ENCODE results near the gene CKS1B. TPM values are rescaled to one million over a fixed set of nuclear protein-coding genes. Genes with fewer than 3 reads are reported as not detected.

Gene CKS1B
- total and polyA plus RNA-seq, 4 donors = 25.9 to 64.8 (median 39.3) TPM

DNA sequence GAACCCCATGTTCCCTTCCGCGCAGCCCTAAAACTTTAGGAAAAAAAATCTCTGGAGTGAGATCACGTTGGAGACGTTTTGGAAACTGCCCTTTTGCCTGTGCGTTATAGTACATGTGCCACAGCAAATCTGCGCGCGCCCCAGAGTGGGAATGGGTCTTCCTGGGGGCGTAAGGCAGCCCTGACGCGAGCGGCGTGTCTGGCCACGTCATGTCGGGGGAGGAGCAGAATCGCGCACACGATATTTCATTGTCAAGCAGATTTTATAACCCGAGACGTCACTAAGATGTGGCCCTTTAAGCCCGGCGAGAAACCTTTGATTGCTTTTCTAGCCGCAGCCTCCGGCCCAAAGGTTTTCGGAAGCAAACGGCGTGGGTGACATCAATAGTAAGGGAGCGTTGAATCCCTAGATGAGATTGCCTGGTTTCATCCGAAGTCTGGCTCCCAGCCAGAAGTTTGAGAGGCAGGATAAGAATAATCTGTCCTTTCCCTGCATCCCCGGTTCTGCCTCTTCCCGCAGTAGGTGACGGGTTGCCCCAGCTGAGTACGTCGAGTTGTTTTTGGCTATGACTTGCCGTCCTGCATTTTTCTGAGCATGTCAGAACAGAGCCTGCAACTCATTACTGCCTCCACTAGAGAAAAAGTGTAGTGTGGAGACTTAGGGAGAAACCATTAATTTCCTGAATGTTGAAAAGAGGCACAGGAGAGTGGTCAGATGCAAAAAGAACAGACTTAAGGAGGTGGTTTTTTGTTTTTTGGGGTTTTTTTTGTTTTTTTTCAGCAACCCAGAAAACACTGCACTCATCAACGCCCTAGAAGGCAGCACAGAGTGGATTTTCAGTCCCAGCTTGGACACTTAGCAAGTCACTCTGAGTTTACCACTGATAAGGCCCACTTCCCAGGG lies 37.1 kb upstream of the CKS1B start:
- Histone ChIP-seq H3K36me3 (ENCODE audit: control insufficient read depth, insufficient read depth, low read length) (no peaks in the 10 kb centered on the region), H3K9me3 (ENCODE audit: control insufficient read depth, insufficient read depth, low read length) (no peaks in the 10 kb centered on the region), H3K4me3 (ENCODE audit: low read depth, low read length) (peak overlapping the region; percentile 99), H3K4me1 (ENCODE audit: control insufficient read depth, insufficient read depth, low read length) (peaks cover 43% of the 10 kb centered on the region), H3K27ac (ENCODE audit: low read depth, low read length) (peak overlapping the region; percentile 99), H3K27me3 (ENCODE audit: control insufficient read depth, insufficient read depth, low read length) (no peaks in the 10 kb centered on the region)
- WGBS (ENCODE audit: insufficient coverage) = 0% methylated on average over 34 of the region's 36 CpGs
- DNase-seq (ENCODE audit: low read depth in 4 of 6, low spot score in 6 of 6) = peak; percentile 91 to 99 (median 95)

DNA sequence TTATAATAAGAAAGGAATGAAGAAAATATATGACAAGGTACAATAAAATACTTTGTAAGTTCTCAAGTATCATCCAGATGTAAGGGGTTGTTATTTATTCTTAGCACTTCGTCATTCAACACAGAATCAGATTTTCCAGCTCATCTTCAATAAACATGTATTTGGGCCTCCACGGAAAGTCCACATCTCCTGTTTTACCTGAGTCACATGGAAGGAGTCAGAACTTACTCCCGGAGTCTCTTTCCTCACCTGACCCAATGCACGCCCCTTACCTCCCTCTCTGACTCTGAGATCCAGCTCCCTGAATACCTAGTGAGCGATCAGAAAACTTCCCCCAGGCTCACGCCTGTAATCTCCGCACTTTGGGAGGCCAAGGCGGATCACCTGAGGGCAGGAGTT lies 36.5 kb upstream of the CKS1B start:
- H3K4me1 ChIP-seq (ENCODE audit: control insufficient read depth, insufficient read depth, low read length) = peaks cover 47% of the 10 kb centered on the region
- no peak for DNase-seq (ENCODE audit: low read depth in 4 of 6, low spot score in 6 of 6)
- no peaks in the 10 kb centered on the region for H3K9me3 ChIP-seq (ENCODE audit: control insufficient read depth, insufficient read depth, low read length)
- H3K27ac ChIP-seq (ENCODE audit: low read depth, low read length) = peak overlapping the region; percentile 99
- no peaks in the 10 kb centered on the region for H3K27me3 ChIP-seq (ENCODE audit: control insufficient read depth, insufficient read depth, low read length)
- 94% methylated on average over 7 of the region's 8 CpGs for WGBS (ENCODE audit: insufficient coverage)
- peak overlapping the region; percentile 99 for H3K4me3 ChIP-seq (ENCODE audit: low read depth, low read length)
- no peaks in the 10 kb centered on the region for H3K36me3 ChIP-seq (ENCODE audit: control insufficient read depth, insufficient read depth, low read length)

GRCh38 chr1:154938604-154939399 lies 35.7 kb upstream of the CKS1B start:
- Histone ChIP-seq H3K4me3 (ENCODE audit: low read depth, low read length) (no peak overlapping the region), H3K27me3 (ENCODE audit: control insufficient read depth, insufficient read depth, low read length) (no peaks in the 10 kb centered on the region), H3K27ac (ENCODE audit: low read depth, low read length) (no peak overlapping the region), H3K4me1 (ENCODE audit: control insufficient read depth, insufficient read depth, low read length) (peaks cover 49% of the 10 kb centered on the region), H3K36me3 (ENCODE audit: control insufficient read depth, insufficient read depth, low read length) (no peaks in the 10 kb centered on the region), H3K9me3 (ENCODE audit: control insufficient read depth, insufficient read depth, low read length) (no peaks in the 10 kb centered on the region)
- WGBS (ENCODE audit: insufficient coverage) = 96% methylated on average over 7 of the region's 7 CpGs
- DNase-seq (ENCODE audit: low read depth in 4 of 6, low spot score in 6 of 6) = no peak

DNA sequence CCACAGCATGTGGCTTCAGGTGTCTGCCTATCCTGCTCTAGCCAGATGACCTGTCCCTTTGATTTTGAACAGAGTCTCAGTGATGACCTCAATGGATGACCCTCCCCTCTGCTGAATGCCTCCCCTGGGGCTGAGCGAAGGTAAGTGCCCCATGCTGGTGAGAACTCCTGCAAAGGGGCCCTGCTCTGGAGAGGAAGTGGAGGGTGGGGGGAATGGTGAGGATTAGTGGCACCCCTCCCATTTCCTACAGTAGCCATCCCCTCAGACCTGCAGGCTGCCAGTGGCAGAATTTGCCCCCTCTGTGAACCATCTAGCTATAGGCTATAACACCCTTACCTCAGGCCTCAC lies 34.3 kb upstream of the CKS1B start:
- no peak for DNase-seq (ENCODE audit: low read depth in 4 of 6, low spot score in 6 of 6)
- H3K27ac ChIP-seq (ENCODE audit: low read depth, low read length) = no peak overlapping the region

GRCh38 chr1:154940651-154941194 lies 33.8 kb upstream of the CKS1B start:
- no peak overlapping the region for H3K4me3 ChIP-seq (ENCODE audit: low read depth, low read length)
- no peaks in the 10 kb centered on the region for H3K9me3 ChIP-seq (ENCODE audit: control insufficient read depth, insufficient read depth, low read length)
- H3K27me3 ChIP-seq (ENCODE audit: control insufficient read depth, insufficient read depth, low read length) = no peaks in the 10 kb centered on the region
- 61% methylated on average over 6 of the region's 8 CpGs for WGBS (ENCODE audit: insufficient coverage)
- peak overlapping the region; percentile 37 for H3K27ac ChIP-seq (ENCODE audit: low read depth, low read length)
- peak in 2 of 6 donors; percentile 39 to 64 for DNase-seq (ENCODE audit: low read depth in 4 of 6, low spot score in 6 of 6)
- H3K36me3 ChIP-seq (ENCODE audit: control insufficient read depth, insufficient read depth, low read length) = peaks cover 9% of the 10 kb centered on the region
- peaks cover 61% of the 10 kb centered on the region for H3K4me1 ChIP-seq (ENCODE audit: control insufficient read depth, insufficient read depth, low read length)

More for the DNA sequence above, 34.3 kb upstream of the CKS1B start:
- no CpG with 5 or more reads among the region's 1 CpG for WGBS (ENCODE audit: insufficient coverage)
- Histone ChIP-seq H3K4me3 (ENCODE audit: low read depth, low read length) (no peak overlapping the region), H3K27me3 (ENCODE audit: control insufficient read depth, insufficient read depth, low read length) (no peaks in the 10 kb centered on the region), H3K36me3 (ENCODE audit: control insufficient read depth, insufficient read depth, low read length) (peaks cover 5% of the 10 kb centered on the region), H3K9me3 (ENCODE audit: control insufficient read depth, insufficient read depth, low read length) (no peaks in the 10 kb centered on the region), H3K4me1 (ENCODE audit: control insufficient read depth, insufficient read depth, low read length) (peaks cover 62% of the 10 kb centered on the region)

DNA sequence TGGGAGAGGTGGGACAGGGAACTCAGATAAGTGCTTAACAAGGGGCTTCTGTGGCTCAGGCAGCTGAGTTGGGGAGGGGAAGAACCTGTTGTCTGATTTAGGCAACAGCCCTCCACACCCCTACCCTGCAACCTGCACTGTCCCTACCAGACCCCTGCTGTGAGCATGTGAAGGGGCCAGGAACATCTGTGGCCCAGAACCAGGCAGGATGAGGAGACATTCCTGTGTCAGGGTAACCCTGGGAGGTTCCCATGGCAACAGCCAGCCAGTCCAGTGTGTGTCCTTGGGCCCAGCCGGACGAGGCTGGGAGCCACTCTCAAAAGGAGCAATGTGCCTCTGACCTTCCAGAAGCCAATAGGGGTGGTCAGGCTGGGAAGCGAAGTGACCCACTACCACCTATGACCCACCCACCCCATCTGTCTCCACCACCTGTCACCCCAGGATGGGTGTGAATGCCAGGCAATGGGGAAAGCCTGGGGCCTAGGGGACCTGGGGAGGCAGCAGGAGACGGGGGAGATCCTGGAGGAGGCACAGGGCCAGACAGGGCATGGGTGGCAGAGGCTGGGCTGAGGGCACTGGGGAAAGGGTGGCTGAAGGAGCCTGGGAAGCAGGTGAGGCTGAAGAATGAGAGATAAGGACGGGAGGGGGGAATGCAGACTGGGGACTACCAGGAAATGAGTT lies 33.0 kb upstream of the CKS1B start:
- no peak overlapping the region for H3K4me3 ChIP-seq (ENCODE audit: low read depth, low read length)
- H3K36me3 ChIP-seq (ENCODE audit: control insufficient read depth, insufficient read depth, low read length) = peaks cover 16% of the 10 kb centered on the region
- peaks cover 53% of the 10 kb centered on the region for H3K4me1 ChIP-seq (ENCODE audit: control insufficient read depth, insufficient read depth, low read length)
- peak in 2 of 6 donors; percentile 67 to 69 for DNase-seq (ENCODE audit: low read depth in 4 of 6, low spot score in 6 of 6)
- WGBS (ENCODE audit: insufficient coverage) = 58% methylated on average over 4 of the region's 5 CpGs
- no peaks in the 10 kb centered on the region for H3K27me3 ChIP-seq (ENCODE audit: control insufficient read depth, insufficient read depth, low read length)
- H3K9me3 ChIP-seq (ENCODE audit: control insufficient read depth, insufficient read depth, low read length) = no peaks in the 10 kb centered on the region
- H3K27ac ChIP-seq (ENCODE audit: low read depth, low read length) = no peak overlapping the region

- H3K4me1 ChIP-seq (ENCODE audit: control insufficient read depth, insufficient read depth, low read length) = peaks cover 48% of the 10 kb centered on the region
- no peaks in the 10 kb centered on the region for H3K27me3 ChIP-seq (ENCODE audit: control insufficient read depth, insufficient read depth, low read length)
- WGBS (ENCODE audit: insufficient coverage) = 43% methylated on average over 5 of the region's 6 CpGs
Observed at GRCh38 chr1:154943649-154944400, 30.7 kb upstream of the CKS1B start.

GRCh38 chr1:154944401-154945159 lies 29.9 kb upstream of the CKS1B start:
- DNase-seq (ENCODE audit: low read depth in 4 of 6, low spot score in 6 of 6) = no peak
- Histone ChIP-seq H3K4me3 (ENCODE audit: low read depth, low read length) (no peak overlapping the region), H3K4me1 (ENCODE audit: control insufficient read depth, insufficient read depth, low read length) (peaks cover 48% of the 10 kb centered on the region), H3K36me3 (ENCODE audit: control insufficient read depth, insufficient read depth, low read length) (peaks cover 32% of the 10 kb centered on the region), H3K9me3 (ENCODE audit: control insufficient read depth, insufficient read depth, low read length) (no peaks in the 10 kb centered on the region), H3K27ac (ENCODE audit: low read depth, low read length) (peak overlapping the region; percentile 54), H3K27me3 (ENCODE audit: control insufficient read depth, insufficient read depth, low read length) (no peaks in the 10 kb centered on the region)
- 47% methylated on average over 4 of the region's 9 CpGs for WGBS (ENCODE audit: insufficient coverage)

More at GRCh38 chr1:154943649-154944400, 30.7 kb upstream of the CKS1B start:
- Histone ChIP-seq H3K27ac (ENCODE audit: low read depth, low read length) (peak overlapping the region; percentile 54), H3K36me3 (ENCODE audit: control insufficient read depth, insufficient read depth, low read length) (peaks cover 32% of the 10 kb centered on the region), H3K4me3 (ENCODE audit: low read depth, low read length) (no peak overlapping the region), H3K9me3 (ENCODE audit: control insufficient read depth, insufficient read depth, low read length) (no peaks in the 10 kb centered on the region)
- peak in 2 of 6 donors; percentile 77 to 82 for DNase-seq (ENCODE audit: low read depth in 4 of 6, low spot score in 6 of 6)

All from spinal cord (tissue), 10 donors.